Stimulated activated CD4-positive, alpha-beta T cell treated with anti-CD3 and anti-CD28 coated beads, Interleukin-2, amount 100 ng/mL, for 4 hours (primary cell): ENCODE data around the gene MCUB.

Source experiments
- DNase-seq: peaks from one replicate; pipeline ENCODE4 v3.0.0-alpha.2; 2020; ENCODE audit warnings: low read depth

MCUB gene

GRCh38 chr4:109682875-109683274 lies 122.8 kb downstream of the MCUB start:
- no peak for DNase-seq

GRCh38 chr4:109683621-109684253 lies 123.7 kb downstream of the MCUB start:
- no peak for DNase-seq

GRCh38 chr4:109684727-109685126 lies 124.7 kb downstream of the MCUB start:
- no peak for DNase-seq

DNA sequence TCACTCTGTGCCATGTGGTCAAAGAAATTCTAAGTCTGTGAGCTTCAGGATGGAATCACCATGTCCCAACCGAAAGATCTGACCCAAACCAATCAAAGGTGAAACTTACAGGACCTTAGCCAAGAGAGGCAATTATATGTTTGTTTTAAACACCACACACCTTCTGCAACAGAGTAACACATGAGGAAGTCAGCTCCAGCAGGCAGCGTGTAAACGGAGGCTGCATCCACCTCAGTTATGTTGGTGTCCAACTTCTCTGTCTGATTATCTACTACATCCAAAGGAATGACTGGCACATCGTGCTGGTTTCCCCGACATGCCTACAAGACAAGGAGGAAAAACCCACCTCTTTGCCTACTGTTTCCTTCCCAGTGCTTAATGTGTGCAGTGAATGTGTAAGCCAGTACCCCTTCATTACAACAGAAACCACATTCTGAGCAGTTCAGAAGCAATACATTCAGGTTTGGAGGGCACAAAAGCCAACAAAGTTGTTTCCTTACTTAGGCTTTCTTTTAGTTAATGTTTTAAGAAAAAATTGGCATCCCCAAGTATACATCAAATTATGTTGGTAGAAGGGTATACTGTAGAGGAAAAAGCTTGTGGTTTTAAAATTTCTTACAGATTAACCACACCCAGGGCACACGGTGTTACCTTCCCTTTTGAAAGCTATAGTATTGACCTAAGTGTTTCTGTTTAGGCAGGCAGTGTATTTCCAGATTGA lies 130.8 kb downstream of the MCUB start:
- no peak for DNase-seq

DNA sequence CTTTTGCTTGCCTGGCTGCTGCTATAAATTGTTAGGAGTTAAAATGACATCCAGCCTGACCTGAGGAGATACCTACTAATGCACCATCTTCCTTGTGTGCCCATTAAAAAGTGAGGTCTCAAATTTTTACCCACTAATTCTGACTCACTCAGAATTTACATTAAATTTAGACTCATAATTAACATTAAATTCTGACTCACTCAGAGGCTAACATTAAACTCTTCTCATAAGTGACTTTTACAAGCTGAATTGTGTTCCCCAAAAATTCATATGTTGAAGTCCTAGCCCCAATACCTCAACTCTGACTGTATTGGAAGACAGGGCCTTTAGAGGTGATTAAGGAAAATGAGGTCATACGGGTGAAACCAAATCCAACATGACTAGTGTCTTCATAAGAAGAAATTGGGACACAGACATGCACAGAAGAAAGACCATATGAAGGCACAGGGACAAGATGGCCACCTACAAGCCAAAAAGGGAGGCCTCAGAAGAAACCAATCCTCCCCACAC lies 131.4 kb downstream of the MCUB start:
- DNase-seq, result no peak

GRCh38 chr4:109698656-109699055 lies 138.6 kb downstream of the MCUB start:
- DNase-seq, result no peak

DNA sequence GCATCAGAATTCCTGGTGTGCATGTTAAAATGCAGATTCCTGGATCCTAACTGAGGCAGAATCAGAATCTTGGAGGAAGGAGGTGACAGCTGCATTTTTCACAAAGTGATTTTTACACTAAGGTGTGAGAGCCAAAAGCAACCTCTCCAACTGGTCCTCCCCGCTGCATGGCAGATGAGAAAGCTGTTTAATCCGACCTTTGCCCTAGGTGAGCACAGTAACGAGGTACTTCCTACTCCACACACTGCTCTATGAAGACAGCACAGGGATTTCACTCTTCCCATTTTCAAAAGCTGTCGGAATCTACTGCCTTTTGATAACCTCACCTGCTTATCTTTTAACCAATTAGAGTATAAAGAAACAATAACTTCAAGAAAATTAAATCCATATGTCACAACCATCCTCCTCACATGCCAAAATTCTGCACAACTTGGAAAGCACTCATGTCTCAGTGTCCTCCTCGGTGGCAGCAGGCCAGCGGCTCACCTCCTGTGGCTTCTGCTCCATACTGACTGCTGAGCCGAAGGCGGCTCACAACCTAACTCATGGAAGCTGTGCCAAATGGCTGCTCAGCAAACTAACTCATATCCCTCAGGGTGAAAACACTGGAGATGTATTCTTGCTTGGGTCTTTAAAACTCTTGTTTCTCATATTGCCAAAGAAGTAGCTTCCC lies 139.6 kb downstream of the MCUB start:
- no peak for DNase-seq

DNA sequence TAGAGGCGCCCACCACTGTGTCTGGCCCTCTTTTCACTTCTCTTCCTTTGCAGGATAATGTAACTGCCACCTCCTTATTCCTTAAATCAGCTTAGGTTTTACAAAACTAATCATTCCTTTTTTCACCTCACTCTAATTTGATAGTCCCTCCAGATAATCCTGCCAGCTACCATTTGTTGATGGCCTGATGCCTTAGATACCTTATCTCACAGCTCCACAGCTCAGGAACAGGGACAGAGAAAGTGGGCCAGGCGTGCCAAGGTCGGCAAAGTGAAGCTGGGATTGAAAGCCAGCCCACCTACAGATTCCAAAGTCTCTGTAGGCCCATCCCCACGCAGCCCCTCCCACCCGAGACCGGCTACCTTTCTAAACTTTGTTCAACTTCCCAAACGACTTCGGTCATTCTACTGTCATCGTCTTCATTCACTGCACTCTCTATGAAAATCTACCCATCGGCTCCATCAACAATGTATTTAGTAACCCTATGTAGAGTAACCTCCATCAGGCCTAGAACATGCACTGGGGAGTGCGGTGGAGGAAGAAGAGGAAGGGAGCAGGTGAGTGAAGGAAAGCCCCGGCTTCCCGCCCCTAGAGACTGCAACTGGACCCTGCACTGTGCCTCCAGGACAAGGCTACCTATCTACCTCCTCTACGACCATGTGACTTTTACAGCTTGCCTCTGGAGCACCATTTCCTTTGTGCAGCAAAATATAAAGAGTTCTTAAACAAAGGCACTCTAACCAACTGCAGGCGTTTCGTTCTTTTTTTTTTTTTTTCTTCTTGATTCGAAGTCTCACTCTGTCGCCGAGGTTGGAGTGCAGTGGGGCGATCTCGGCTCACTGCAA lies 141.7 kb downstream of the MCUB start:
- no peak for DNase-seq

DNA sequence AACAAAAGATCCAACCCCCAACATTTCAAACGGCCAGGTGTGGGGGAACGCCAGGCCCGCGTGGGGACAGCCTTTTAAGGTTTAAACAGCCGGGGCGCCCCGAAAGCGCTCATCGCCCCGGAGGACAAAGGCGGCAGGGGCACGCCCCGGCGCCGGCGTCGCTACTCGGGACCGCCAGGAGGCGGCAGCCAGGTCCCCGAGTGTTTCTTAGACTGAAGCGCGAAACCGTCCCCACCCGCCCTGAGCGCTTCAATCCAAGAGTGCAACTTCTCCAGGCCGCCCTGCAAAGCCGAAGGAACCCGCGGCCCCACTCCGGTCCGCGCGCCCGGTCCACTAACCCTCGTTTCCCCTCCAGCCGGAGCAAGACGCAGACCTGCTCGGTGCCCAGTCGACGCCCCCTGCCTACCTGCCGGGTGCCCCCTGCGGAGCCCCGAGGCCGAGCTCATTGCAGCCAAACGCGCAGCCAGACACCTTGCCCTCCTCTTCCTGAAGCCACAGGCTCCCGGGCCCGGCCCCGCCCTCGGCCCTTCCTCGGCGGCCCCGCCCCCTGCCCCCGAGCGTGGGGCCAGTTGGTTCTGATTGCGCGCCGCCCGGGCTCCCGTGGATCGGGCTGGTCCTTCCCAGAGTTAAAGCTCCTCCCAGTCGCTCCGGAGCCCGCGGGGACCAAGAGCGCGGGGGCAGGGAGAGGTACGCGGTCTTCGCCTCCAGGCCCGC lies 143.1 kb downstream of the MCUB start, which contains the start of gene CASP6:
Gene CASP6 (minus strand): TSS at position 496 of the 714 bp plus-strand sequence. CDS start 50 bp downstream, at position 446.
- peak; percentile 60 for DNase-seq

DNA sequence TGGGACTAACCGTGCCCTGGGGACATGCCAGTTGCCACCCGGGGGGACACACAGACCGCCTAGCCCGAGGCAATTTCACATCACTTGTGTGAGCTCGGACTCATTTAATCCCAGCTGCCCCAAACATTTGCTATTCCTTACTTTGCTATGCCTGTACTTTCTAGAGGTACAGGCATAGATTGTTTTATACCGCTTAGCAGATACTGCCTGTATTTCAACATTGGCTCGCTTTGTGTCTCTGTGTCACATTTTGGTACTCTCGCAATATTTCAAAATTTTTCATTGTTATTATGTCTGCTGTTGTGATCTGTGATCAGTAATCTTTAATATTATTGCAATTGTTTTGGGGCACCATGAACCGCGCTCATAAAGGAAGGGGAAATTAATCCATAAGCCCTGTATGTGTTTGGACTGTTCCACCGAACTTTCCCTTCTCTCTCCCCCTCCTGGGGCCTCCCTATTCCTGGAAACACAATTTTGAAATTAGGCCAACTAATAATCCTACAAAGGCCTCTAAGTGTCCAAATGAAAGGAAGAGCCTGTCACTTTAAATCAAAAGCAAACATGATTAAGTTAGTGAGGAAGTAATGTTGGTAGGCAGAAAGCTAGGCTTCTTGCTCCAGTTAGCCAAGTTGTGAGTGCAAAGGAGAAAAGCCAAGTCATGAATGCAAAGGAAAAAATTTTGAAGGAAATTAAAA lies 143.8 kb downstream of the MCUB start:
- no peak for DNase-seq

DNA sequence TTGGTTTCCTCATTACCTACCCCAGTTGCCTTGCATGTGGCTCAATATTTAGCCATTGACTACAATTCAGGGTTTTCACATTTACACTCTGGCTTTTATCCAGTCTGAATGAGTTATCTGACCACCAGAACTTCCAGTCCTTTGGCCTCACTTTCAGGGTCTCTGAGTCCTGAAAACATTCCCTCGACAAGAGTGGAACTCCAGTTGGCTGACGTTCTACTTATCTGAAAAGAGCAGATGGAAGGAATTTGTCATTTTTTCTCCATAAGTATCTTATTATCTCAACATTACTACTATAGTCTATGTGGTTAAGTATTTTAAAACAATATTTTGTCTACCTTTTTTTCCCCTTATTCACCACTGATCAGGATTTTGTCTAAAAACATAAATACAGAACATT lies 148.4 kb downstream of the MCUB start:
- DNase-seq, result no peak

GRCh38 chr4:109708990-109709389 lies 148.9 kb downstream of the MCUB start:
- no peak for DNase-seq

GRCh38 chr4:109713500-109713899 lies 153.5 kb downstream of the MCUB start:
- DNase-seq, result no peak

DNA sequence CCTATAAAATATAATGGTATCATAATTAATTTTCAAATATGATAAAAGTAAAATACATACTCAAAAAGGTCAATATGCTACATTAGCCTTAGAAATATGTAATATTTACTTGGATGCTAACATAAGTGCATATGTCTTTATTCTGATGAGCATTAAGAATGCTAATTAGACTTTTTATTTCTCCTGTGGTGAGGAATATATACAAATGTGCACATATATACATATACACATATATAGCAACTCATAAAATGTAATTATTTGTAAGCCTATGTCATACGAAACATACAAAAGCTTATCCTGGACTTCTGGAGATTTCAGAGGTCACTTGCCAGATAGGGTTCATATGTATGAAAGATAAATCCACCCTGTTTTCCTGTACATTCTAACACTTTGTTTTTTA lies 158.7 kb downstream of the MCUB start:
- no peak for DNase-seq

DNA sequence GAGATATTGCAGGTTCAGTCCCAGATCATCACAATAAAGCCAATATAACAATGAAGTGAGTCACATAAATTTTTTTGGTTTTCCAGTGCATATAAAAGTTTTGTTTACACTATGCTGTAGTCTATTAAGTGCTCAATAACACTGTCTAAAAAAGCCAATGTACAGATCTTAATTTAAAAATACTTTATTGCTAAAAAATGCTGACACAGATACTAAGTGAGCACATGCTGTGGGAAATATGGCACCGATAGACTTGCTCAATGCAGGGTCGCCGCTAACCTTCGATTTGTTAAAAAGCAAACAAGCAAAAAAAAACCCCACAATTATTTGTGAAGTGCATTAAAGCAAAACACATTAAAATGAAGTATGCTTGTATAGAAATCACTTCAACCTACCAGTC lies 159.6 kb downstream of the MCUB start:
- DNase-seq, result no peak

DNA sequence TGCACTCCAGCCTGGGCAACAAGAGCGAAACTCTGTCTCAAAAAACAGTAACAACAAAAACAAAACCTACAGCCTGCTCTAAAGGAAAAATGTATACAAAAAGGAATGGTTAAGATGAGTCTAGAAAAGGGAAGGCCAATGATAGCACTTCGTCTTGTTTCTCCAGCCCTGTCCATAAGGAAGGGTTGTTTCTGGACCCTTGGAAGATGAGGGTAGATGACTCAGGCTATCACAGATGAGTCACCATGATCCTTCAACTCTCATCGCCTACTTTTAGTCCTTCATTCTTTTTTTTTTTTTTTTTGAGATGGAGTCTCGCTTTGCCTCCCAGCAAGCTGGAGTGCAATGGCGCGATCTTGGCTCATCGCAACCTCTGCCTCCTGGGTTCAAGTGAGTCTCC lies 161.0 kb downstream of the MCUB start:
- no peak for DNase-seq

GRCh38 chr4:109722357-109722756 lies 162.3 kb downstream of the MCUB start:
- no peak for DNase-seq

GRCh38 chr4:109723110-109723509 lies 163.1 kb downstream of the MCUB start:
- DNase-seq, result no peak

DNA sequence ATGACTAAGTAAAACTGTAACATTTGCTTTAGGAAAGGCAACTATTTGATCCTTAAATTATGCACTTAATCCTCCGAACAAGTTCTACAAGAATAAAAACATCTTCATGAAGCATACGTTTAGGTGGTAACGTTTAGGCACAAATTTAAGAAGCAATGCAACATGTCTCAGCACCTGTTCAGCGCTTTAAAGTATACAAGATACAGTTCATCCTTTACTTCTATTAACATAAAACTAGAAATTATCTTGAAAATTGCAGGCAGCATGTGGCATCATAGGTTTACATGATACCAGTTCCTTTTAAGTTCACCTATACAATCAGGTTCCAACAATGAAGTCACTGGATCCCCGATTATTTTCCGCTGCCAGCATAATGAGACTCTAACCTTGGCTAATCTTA lies 168.3 kb downstream of the MCUB start:
- no peak for DNase-seq

- peak; percentile 28 for DNase-seq
Observed at GRCh38 chr4:109729117-109729717, 169.2 kb downstream of the MCUB start.
